ENCODE data around the gene CRYBB3. TPM values are rescaled to one million over a fixed set of nuclear protein-coding genes. Genes with fewer than 3 reads are reported as not detected.
A peak's percentile ranks its signal among the peaks of the same experiment; 100 is the strongest.

Gene CRYBB3
- total and polyA plus RNA-seq, 2 of the 13 experiments (the other 11 are each of a cell fraction or from before 2014, with no cell fraction given), result 0.18 to 0.28 TPM

- CTCF ChIA-PET (ENCODE audit: low intra/inter-chr PET ratio, low total read pairs), result no interaction called here
Measured at GRCh38 chr22:25186140-25186539, 13.5 kb upstream of the CRYBB3 start.

GRCh38 chr22:25187469-25187868 lies 12.2 kb upstream of the CRYBB3 start:
- no peak overlapping the region for H3K4me2 ChIP-seq (ENCODE audit: low read depth, low read length)
- H3K27ac ChIP-seq (ENCODE audit: extremely low read length, insufficient read depth, low read length), result no peak overlapping the region
- WGBS (ENCODE audit: low lambda C conversion rate), result 97% methylated on average over 6 of the region's 6 CpGs
- ATAC-seq (no peak), FAIRE-seq (no peak), DNase-seq (ENCODE audit: low spot score) (no peak)
- ChIA-PET POLR2A (no interaction called here), CTCF (ENCODE audit: low intra/inter-chr PET ratio, low total read pairs) (no interaction called here)
- TF ChIP-seq AKNA (CRISPR knock-in tag; IDR thresholded peaks at IDR 0.05; ENCODE audit: borderline replicate concordance) (no peak), NFE2L2 (IDR thresholded peaks at IDR 0.05; ENCODE audit: low read length) (peak; percentile 75)
- H3K27me3 ChIP-seq (ENCODE audit: control insufficient read depth in 1 of 2, insufficient read depth in 2 of 2, low read length in 2 of 2), result no peaks in the 10 kb centered on the region
- H3K9ac ChIP-seq (ENCODE audit: insufficient read depth, low read depth, low read length), result no peak overlapping the region
- no peaks in the 10 kb centered on the region for H3K9me3 ChIP-seq (ENCODE audit: low read length)
- H3K36me3 ChIP-seq (replicated peaks in 1 of 2; ENCODE audit: control insufficient read depth in 1 of 2, insufficient read depth in 2 of 2, low read length in 2 of 2), result peaks cover 11 to 41% of the 10 kb centered on the region in 2 experiments
- in situ Hi-C loops (cut with HindIII; ENCODE audit: extremely low pct_ligation_motif_present, low pct_unique_long_range_greater_than_20kb) (loop anchor here (25.0 kb wide), 1 partner anchor 250 kb away; the partner anchor contains the start of gene LHFPL7), intact Hi-C loops (cut with micrococcal nuclease; ENCODE audit: unreplicated experiment) (no loop called here)
- BruUV-seq (replicated peaks), result no TSS peak
- peaks cover 42% of the 10 kb centered on the region for H3K4me1 ChIP-seq (ENCODE audit: insufficient read depth, low read length)
- H4K20me1 ChIP-seq (ENCODE audit: insufficient read depth, low read length), result no peaks in the 10 kb centered on the region
- no peak overlapping the region for H2AFZ ChIP-seq (ENCODE audit: low read length)
- no peak overlapping the region for H3K4me3 ChIP-seq (replicated peaks in 1 of 3; ENCODE audit: insufficient read depth in 1 of 3, low read depth in 2 of 3, low read length in 3 of 3)
- H3K79me2 ChIP-seq (ENCODE audit: insufficient read depth, low read length), result no peaks in the 10 kb centered on the region

More at GRCh38 chr22:25186140-25186539, 13.5 kb upstream of the CRYBB3 start:
- no peaks in the 10 kb centered on the region for H4K20me1 ChIP-seq (ENCODE audit: insufficient read depth, low read length)
- ATAC-seq (no peak), DNase-seq (ENCODE audit: low spot score) (no peak), FAIRE-seq (no peak)
- H3K27ac ChIP-seq (ENCODE audit: extremely low read length, insufficient read depth, low read length), result peak overlapping the region; percentile 19
- TF ChIP-seq CEBPB (IDR thresholded peaks at IDR 0.05; ENCODE audit: borderline replicate concordance, low read depth, low read length) (peak; percentile 17; the same call in 1 of the 2 replicates), BCL6 (CRISPR knock-in tag; IDR thresholded peaks at IDR 0.05) (no peak)
- intact Hi-C loops (cut with micrococcal nuclease; ENCODE audit: unreplicated experiment) (no loop called here), in situ Hi-C loops (cut with HindIII; ENCODE audit: extremely low pct_ligation_motif_present, low pct_unique_long_range_greater_than_20kb) (loop anchor here (25.0 kb wide), 1 partner anchor 249 kb away; the partner anchor contains the start of gene LHFPL7)
- no peaks in the 10 kb centered on the region for H3K79me2 ChIP-seq (ENCODE audit: insufficient read depth, low read length)
- H3K9ac ChIP-seq (ENCODE audit: insufficient read depth, low read depth, low read length), result no peak overlapping the region
- POLR2A ChIA-PET, result no interaction called here
- peaks cover 6 to 34% of the 10 kb centered on the region in 2 experiments for H3K36me3 ChIP-seq (replicated peaks in 1 of 2; ENCODE audit: control insufficient read depth in 1 of 2, insufficient read depth in 2 of 2, low read length in 2 of 2)
- 64% methylated on average over 3 of the region's 3 CpGs for WGBS (ENCODE audit: low lambda C conversion rate)
- H3K4me1 ChIP-seq (ENCODE audit: insufficient read depth, low read length), result peaks cover 45% of the 10 kb centered on the region
- BruUV-seq (replicated peaks), result no TSS peak
- no peak overlapping the region for H3K4me2 ChIP-seq (ENCODE audit: low read depth, low read length)
- H2AFZ ChIP-seq (ENCODE audit: low read length), result no peak overlapping the region
- no peaks in the 10 kb centered on the region for H3K9me3 ChIP-seq (ENCODE audit: low read length)
- no peaks in the 10 kb centered on the region for H3K27me3 ChIP-seq (ENCODE audit: control insufficient read depth in 1 of 2, insufficient read depth in 2 of 2, low read length in 2 of 2)
- no peak overlapping the region for H3K4me3 ChIP-seq (replicated peaks in 1 of 3; ENCODE audit: insufficient read depth in 1 of 3, low read depth in 2 of 3, low read length in 3 of 3)

Data from HepG2 (cell line).